HEK293 (cell line): ENCODE data around the gene PCDHB7.

ENCODE experiments used
- CTCF ChIP-seq: fragments of 450-650 bp; formaldehyde crosslinking; IDR thresholded peaks from 2 replicates; pipeline ENCODE4 v1.5.1; 2016; ENCODE audit warnings: missing biosample characterization, missing genetic modification characterization
- KLF16 ChIP-seq: fragments of 450-650 bp; formaldehyde crosslinking; IDR thresholded peaks from 2 replicates; pipeline ENCODE4 v1.5.1; 2017; ENCODE audit warnings: missing biosample characterization, missing genetic modification characterization
- REST ChIP-seq: fragments of 450-650 bp; formaldehyde crosslinking; IDR thresholded peaks from 2 replicates; pipeline ENCODE4 v1.5.1; 2016; ENCODE audit warnings: missing biosample characterization, missing genetic modification characterization
- TRIM28 ChIP-seq: IDR thresholded peaks from 2 replicates; pipeline ENCODE4 v1.6.1; 2011; ENCODE audit warnings: low read length, control low read depth, borderline replicate concordance
- ZBTB21 ChIP-seq: fragments of 450-650 bp; formaldehyde crosslinking; IDR thresholded peaks from 2 replicates; pipeline ENCODE4 v1.5.1; 2017; ENCODE audit warnings: missing biosample characterization, missing genetic modification characterization
- ZNF10 ChIP-seq: fragments of 450-650 bp; formaldehyde crosslinking; IDR thresholded peaks from 2 replicates; pipeline ENCODE4 v1.5.1; 2017; ENCODE audit warnings: missing biosample characterization, missing genetic modification characterization
- ZNF629 ChIP-seq: fragments of 450-650 bp; formaldehyde crosslinking; IDR thresholded peaks from 2 replicates; pipeline ENCODE4 v1.5.1; 2017; ENCODE audit warnings: missing biosample characterization, missing genetic modification characterization
- ZNF704 ChIP-seq: fragments of 450-650 bp; formaldehyde crosslinking; IDR thresholded peaks from 2 replicates; pipeline ENCODE4 v1.5.1; 2016; ENCODE audit warnings: missing biosample characterization, missing genetic modification characterization

- TF ChIP-seq CTCF (tag by site-specific recombination) (no peak), KLF16 (no peak), REST (no peak), ZBTB21 (no peak), ZNF10 (tag by site-specific recombination) (no peak), TRIM28 (no peak), ZNF629 (tag by site-specific recombination) (no peak), ZNF704 (no peak)
Observed at GRCh38 chr5:141150224-141150992, 22.0 kb upstream of the PCDHB7 start.
